IPS-NIHi7 (cell line): ENCODE results near the gene RABGGTA.

Experiments used
- DNase-seq: peaks from one replicate; pipeline ENCODE4 v3.0.0; 2012; ENCODE audit warnings: mixed read lengths; ENCODE audit errors: extremely low spot score

The RABGGTA gene

DNA sequence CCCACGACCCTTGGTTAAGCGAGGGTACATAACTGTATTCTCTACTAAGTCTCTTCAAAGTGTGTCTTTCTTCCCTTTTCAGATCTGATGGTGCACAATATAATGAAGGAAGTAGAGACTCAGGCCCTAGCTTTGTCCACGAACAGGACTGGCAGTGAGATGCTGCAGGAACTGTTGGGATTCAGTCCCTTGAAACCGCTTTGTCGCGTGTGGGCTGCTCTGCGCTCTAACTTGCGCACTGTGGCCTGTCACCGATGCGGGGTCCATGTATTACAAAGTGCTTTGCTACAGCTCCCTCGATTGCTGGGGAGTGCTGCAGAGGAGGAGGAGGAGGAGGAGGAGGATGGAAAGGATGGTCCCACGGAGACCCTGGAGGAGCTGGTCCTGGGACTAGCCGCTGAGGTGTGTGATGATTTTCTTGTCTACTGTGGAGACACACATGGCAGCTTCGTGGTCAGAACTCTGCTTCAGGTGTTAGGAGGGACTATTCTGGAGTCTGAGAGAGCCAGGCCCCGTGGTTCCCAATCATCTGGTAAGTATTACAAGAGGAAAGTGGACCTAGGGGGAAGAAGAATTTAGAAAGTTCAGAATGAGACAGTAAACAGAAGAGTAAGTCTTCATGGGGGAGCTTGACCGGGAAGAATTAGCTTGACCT lies 29.1 kb upstream of the RABGGTA start:
- DNase-seq = no peak

- DNase-seq = peak; percentile 94
Measured at GRCh38 chr14:24299255-24300191, 28.1 kb upstream of the RABGGTA start, which contains the start of the genes DHRS1 and NOP9. DHRS1 (minus strand) TSS chr14:24299780; CDS start chr14:24299106, 674 bp downstream. NOP9 (plus strand) TSS chr14:24299850; CDS start chr14:24299955, 105 bp downstream.

- no peak for DNase-seq
Measured at GRCh38 chr14:24298892-24299254, 27.5 kb upstream of the RABGGTA start.

- DNase-seq = peak; percentile 41
Measured at GRCh38 chr14:24297190-24297964, 26.0 kb upstream of the RABGGTA start.

DNA sequence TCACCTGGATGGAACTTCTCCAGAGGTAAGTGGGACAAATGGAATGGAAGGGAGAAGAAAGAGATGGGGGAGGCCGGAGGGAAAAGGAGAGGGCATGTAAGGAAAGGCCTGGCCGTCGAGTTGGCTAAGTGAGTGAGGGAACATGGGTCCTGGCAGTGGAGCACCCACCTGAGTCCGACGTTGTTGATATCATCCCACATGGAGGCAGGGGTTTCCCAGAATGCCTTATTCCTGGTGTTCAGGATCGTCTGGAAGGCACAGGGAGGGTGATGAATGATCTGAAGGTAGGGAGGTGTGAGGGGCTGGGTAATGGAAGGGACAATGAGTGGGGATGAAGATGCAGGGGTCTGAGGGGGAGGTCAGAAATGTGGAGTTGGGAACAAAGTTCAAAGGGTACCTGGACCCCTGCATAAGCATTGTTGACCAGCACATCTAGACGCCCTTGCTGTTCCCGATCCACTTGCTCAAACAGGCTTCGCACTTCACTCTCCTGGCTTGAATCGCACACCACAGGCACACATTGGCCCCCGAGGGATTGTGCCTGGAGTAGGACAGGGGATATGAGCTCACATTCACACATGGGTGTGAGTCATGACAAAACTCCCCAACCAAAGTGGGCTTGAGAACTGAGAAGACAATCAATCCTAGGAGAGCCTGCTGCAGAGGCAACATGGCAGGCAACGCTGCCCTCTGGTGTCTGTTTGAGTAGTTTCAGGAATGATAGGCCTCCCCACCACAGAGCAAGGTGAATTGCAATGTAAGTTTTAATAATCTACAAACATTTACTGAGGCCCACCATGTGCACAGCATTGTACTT lies 25.2 kb upstream of the RABGGTA start:
- peak; percentile 84 for DNase-seq

GRCh38 chr14:24293525-24293924 lies 22.1 kb upstream of the RABGGTA start:
- DNase-seq = no peak

GRCh38 chr14:24292118-24292807 lies 20.9 kb upstream of the RABGGTA start:
- DNase-seq = no peak

DNA sequence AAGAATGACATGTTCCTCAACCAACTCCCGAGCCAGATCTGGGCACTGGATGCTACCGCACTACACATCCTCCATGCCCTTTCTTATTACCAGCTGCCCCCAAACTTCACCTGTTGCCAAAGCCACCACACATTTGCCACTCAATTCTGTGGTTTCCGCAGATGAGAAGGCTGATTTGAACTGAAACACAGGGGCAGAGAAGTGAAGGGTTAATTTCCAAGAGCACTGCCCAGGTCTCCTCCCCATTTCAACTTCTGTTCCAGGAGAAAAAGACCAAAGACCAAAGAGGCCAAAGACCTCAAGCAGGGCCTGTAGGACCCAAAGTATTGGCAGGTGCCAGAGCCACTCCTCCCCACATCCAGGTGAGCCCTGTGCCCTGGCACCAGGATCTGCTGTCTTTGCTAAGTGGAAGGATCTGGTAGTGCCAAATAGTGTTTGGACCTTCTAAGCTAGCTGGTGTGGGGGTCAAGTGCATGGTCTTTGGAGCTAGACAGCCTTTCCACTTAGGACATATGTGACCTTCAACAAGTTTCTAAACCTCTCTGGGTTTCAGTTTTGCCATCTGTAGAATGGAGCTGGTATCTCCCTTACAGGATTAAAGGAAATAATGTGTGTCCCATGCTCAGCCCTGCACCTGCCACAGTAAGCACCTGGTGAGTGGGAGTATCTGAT lies 20.2 kb upstream of the RABGGTA start:
- no peak for DNase-seq

- DNase-seq = no peak
Measured at GRCh38 chr14:24290746-24291145, 19.3 kb upstream of the RABGGTA start.

DNA sequence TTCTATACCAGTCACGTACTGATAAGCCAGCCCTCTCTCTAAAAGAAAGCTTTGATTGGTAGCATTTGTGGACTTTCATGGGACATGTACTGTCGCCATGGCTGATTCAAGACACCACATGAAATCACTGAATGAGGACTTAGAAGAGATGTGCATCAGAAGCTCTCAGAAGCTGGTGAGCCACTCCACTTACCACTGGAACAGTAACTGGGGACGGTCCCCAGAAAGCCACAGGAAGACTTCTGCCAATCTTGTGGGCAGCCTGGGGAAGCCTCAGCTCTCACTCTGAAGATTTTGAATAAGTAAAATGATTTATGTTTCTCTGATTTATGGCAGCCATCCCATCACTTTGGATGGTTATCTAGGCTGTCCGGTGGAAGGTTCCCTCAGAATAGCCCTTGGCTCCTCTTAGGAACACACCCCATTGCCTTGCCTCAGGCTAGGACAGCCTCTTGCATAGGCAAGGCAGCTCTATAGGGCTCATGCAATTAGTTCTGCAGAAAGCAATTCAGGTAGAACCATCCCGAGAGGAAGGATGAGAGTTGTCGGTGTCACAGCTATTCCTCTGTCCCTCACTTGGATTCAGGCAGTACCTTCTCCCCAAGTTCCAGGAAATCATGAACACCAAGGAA lies 18.4 kb upstream of the RABGGTA start:
- DNase-seq = no peak

GRCh38 chr14:24286996-24287395 lies 15.6 kb upstream of the RABGGTA start:
- DNase-seq = no peak

GRCh38 chr14:24285351-24285750 lies 14.0 kb upstream of the RABGGTA start:
- no peak for DNase-seq

DNA sequence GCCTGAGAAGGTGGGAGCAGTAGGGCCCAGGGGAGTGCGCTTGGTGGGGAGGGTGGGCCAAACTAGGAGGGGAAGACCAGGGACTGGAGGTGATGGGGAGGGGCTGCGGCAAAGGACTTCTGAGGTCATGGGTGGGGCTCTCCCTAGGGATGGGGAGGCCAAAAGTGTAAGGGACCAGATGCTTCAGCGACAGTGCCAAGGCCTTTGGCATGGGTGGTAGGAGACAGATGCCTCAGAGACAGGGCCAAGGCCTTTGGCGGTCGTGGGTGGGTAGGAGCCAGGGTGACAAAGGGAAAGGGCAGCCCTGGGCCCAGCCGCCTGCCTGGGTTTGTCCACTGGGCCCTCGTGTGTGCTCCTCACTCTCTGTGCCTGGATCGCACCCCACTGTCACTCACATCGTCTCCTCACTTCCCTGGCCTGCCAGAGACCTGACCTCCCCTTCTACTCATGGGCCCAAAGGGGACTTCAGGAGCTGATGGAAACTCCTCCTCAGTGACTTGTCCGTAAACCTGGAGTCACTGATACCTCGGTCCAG lies 13.2 kb upstream of the RABGGTA start:
- no peak for DNase-seq

DNA sequence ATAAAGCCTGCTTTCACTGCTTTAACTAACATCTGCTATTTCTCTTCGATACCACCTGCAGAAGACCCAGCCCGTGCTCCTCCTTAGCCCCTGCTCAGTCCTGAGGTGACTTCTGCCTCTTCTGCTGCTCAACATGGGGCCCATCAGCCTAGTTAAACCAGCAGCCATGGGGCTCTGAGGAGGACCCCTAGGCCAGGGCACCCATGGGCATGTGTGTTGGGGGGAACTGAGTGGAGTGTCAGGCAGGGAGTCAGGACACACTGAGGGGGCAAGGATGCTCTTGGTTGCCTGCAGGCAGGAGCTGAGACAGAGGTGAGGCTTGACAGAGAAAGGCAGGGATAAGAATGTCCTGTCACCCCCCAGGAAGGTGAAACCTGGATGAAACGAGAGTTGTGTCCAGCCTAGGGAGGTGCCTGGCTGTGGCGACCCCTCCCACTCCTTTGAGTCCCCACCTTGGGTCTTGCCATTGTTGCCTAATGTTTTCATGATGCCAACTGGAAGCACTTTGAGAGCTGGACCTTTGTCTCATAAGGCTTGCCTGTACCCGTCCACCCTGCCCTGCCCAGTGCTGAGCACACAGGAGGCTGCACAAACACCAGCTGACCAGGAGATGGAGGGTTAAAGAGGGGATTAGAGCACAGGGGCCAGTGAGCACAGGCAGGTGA lies 12.5 kb upstream of the RABGGTA start:
- DNase-seq = no peak

DNA sequence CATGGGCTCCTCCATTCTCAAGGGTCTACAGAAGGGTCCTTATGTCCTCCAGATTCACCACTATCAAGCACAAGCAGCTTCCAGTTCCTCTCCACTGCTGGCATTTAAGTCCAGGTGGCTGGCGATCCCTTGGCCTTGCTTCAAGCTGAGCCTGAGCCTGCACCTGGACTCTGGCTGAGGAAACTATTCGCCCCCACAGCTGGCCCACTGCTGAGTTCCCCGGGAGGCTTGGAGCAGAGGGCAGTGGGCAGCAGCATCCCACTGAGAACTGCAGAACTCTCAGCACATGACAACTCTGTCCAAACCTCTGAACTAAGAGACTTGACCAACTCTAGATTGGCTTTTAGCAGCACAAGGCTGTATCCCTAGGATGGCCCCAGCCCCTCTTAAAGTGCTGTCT lies 11.3 kb upstream of the RABGGTA start:
- no peak for DNase-seq

- DNase-seq = no peak
Measured at GRCh38 chr14:24281636-24282035, 10.2 kb upstream of the RABGGTA start.

- DNase-seq = no peak
Measured at GRCh38 chr14:24280797-24281460, 9.5 kb upstream of the RABGGTA start.
